ENCODE results near the gene SIRPB2.
A peak's percentile ranks its signal among the peaks of the same experiment; 100 is the strongest.

The SIRPB2 gene

DNA sequence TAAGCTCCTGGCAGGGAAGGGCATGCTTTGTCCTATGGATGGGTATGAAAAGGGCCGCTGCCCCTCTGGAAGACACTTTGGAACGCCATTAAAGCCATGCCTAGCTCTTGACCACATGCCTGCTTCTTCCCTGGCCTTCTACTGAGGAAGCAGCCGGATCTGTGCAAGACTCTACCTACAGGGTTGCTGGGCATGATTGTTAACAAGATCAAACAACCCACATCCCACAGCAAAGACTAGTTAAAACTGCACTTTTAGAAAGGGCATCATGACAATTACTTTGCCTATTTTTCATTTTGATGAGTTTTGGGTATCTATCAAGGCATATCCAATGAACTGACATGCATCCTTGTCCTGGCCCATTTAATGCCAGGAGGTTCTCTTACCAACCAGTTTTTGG is 50.1 kb downstream of the SIRPB2 start:
- DNase-seq (ENCODE audit: low read depth in 3 of 3), result no peak

DNA sequence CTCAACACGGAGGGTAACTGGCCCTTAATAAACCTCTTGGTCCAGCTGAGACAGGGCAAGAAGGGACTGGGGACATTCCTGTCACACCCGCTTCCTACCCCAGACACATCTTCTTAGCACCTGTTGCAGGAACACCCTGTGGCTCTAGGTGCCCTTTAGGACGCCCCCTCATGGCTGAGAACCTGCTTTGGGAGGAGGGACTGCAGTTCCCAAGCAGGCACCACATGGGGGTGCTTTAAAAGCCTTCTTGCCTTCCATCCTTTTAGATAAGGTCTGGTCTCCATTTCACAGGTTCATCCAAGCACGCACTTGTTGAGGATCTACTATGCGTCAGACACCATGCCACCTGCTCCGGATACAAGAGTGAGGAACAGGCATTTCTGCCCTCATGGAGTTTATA is 51.2 kb downstream of the SIRPB2 start:
- DNase-seq (ENCODE audit: low read depth in 3 of 3), result peak in 1 of 3 experiments; percentile 9

DNA sequence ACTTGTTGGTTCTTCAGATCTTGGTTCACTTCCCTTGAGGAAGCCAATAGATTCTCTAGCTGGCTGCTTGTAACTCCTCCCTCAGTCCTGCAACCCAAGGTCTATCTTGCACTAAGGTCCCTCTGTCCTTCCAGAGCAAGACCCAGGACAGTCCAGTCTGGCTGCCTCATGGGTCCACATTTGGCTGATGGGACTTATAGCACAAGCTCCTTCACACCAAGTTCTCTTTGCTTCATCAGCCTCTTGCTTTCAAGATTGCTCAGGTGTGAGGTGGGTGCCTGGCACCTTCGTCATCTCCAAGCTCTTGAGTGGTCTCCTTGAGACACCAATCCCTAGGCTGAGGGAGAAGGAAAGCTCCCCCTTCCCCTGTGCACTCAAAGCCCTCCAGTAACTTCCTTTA is 52.9 kb downstream of the SIRPB2 start:
- DNase-seq (ENCODE audit: low read depth in 3 of 3), result no peak

DNA sequence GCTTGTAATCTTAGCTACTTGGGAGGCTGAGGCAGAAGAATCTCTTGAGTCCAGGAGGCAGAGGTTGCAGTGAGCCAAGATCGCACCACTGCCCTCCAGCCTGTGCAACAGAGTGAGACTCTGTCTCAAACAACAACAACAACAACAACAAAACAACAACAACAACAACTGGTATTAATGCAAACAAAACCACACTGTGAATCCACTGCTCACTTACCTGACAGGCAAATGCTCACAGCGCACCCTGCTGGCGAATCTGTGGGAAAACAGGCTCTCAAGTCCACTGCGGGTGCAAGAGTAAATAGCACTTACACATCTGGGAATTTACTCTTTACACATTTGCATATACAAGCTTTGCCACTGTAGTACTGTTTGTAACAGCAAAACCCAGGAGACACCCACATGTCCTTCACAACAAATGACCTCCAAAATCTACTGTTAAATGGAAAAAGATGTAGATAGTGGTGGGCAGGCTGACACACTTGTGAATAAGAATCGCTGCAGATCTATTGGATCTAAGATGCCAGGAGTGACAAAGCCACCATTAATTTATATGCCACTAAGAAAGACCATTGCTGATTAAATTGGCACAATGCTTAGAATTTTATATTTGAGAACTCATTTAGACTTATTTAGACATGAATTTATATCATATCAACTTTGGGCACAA is 53.9 kb downstream of the SIRPB2 start:
- peak; percentile 60 to 77 (median 71) for DNase-seq (ENCODE audit: low read depth in 3 of 3)

DNA sequence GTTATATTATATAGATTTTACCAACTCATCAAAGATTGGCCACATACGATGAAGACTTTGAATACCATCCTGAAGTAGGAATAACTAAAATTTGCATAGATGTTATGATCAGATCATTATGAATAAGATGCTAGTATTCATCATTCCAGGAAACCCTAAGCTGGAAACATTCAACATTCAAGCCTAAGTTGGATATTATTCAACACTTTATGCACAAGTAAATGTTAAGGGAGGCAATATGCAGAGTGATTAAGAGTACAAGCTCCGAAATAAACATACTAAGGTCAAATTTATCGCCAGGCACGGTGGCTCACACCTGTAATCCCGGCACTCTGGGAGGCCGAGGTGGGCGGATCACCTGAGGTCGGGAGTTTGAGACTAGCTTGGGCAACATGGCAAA is 55.0 kb downstream of the SIRPB2 start:
- DNase-seq (ENCODE audit: low read depth in 3 of 3), result no peak

DNA sequence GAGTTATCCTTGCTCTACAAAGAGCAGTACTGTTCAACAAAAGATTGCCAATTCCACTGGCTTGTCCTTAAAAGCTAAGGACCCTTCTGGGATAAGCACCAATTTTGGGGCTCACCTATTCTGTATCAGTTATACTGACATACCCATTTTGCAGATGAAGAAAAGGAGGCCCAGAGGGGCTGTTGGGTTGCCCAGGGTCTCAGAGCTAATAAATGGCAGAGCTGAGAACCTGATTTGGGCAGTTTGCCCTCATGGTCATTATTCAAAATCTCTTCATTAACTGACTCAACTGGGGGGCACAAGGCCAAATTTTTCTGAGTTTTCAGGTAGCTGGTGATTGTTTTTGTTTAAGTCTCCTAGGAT is 55.9 kb downstream of the SIRPB2 start:
- no peak for DNase-seq (ENCODE audit: low read depth in 3 of 3)

DNA sequence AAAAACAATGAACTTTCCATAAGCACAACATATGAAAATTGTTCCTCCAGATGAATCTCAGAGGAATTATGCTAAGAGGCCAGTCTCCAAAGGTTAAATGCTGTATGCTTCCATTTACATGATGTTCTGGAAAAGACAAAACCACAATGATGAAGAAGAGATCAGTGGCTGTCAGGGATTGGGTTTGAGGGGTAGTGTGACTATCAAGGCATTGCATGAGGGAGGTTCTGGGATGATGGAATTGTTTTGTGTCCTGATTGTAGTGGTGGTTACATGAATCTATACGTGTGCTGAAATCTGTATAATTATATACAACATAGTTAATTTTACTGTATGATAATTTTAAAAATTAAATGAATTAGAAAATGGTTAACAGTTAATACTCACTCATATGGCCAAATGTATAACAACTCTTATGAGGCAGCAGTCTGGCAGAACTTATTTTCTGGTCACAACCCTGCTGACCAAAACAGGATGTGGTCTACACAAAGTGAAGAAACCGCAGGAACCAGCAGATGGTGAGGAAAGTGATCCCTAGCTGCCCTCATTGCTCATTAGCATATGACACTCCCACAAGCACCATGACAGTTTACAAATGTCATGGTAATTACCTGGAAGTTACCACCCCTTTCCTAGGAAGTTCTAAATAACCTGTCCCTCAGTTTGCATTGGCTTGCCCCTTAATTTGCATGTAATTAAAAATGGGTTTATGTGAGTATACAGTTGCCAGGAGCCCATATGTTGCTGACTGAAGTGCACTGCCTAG is 56.5 kb downstream of the SIRPB2 start:
- DNase-seq (ENCODE audit: low read depth in 3 of 3), result peak; percentile 20 to 41 (median 27)

DNA sequence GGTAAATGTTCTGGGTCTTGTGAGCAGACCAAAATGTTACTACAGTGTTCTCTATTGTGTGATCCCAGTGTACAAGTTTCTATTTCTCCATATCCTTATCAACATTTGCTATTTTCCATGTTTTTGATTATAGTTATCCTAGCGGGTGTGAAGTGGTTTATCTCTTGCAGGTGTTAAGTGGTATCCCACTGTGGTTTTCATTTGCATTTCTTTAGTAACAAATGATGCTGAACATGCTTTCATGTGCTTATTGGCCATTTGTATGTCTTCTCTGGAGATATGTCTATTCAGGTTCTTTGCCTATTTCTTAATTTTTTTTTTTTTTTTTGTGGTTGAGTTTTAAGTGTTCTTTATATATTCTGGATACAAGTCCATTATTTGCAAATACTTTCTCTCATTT is 60.1 kb downstream of the SIRPB2 start:
- DNase-seq (ENCODE audit: low read depth in 3 of 3), result no peak

DNA sequence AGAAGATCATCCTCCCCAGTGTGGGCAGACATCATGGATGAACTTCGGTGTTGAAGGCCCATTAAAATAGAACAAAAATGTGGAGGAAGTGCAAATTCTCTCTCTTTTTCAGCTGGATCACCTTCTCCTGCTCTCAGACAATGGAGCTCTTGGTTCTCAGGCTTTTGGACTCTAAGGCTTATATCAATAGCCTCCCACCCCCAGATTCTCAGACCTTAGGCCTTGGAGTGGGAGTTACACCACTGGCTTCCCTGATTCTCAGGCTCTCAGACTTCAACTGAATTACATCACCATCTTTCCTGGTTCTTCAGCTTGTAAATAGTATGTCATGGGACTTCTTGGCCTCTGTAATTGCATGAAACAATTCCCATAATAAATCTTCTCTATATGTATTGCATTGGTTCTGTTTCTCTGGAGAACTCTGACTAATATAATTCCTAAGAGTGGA is 61.2 kb downstream of the SIRPB2 start:
- DNase-seq (ENCODE audit: low read depth in 3 of 3), result no peak

DNA sequence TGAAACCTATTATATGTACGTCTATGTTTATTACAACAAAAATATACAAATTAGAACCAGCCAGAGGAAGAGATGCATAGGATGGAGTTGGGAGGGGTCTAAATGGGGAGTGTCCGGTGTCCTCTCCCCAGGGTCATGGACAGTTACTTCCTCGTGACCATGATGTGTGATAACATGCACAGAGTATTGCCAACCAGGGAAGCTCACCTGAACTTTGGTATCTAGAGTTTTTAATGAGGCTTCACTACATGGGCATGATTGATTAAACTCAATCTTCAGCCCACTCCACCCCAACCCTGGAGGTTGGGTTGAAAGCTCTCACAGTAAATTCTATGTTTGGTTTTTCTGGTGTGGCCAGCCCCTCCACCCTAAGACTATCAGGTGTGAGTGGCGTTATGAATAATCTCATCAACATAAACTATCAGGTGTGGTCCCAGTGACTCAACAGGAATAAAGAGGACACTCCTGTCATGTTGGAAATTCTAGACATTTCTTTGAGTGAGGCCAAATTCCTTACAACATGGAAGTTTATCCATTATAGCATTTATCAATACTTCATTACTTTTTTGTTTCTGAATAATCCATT is 62.0 kb downstream of the SIRPB2 start:
- DNase-seq (ENCODE audit: low read depth in 3 of 3), result no peak

DNA sequence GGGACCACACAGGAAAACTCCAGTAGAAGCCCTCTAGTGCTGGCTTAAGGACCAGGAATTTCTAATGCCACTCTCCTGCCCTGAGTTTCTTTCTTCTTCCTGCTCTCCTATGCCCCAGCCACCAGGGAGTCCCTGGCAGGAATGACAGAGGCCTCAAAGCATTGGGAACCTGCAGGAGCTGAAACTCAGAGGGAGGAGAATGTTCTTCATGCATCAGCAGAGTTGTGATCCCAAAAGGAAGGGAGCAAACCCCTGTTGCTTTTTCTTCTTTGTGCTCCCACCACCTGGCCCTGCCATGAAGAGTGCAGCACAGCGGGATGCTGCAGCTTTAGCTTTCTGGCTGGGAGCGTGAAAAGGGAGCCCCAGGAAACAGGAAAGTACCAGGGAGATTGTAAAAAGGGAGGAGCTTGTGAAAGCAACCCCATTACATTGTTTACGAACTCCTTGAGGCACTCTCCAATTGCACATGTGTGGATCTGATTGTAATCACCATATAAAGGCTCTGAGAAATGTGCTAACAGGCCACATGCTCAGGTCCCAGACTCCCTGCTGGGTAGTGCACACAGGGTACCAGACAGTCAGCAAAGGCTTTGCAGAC is 63.7 kb downstream of the SIRPB2 start:
- DNase-seq (ENCODE audit: low read depth in 3 of 3), result no peak

DNA sequence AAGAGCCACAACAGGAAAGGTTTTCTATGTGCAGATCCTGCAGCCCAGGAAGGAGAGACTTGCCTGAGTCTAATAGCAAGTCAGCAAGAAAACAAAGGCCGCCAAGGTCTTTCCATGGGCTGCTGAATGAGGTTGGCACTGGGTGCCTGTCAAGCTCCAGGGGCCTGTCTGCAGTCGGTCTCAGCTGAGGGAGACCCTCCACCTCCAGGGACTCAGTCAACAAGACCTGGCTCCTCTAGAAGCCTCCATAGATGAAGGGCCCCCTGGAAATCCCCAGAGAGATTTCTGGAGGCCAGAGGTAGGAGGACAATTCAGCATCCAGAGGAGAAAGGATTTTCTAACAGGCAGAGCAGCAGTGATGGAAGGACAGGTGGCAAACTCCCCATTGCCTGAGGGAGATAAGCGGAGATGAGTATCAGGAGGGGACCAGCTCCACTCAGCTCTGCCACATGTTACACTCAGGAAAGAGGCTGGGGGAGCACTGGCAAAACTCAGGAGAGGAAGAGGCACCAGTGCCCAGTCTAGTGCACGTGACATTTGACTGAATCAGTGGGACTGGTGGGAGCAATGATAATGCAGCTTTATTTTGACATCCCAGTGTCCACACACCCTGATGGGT is 64.9 kb downstream of the SIRPB2 start:
- DNase-seq (ENCODE audit: low read depth in 3 of 3), result no peak
